K562 (cell line): Measurements from ENCODE around the gene PAXIP1. TPM values are rescaled to one million over a fixed set of nuclear protein-coding genes. Genes with fewer than 3 reads are reported as not detected.

Experiments used
- ATAC-seq: fragments of 200-7000 bp; cut with Tn5 transposase; 3 replicates; pipeline ENCODE4 v1.9.1; 2020; ENCODE audit warnings: moderate library complexity
- BruUV-seq: library from RNA; stranded (reverse); fragments of 400-500 nt; replicated peaks from 2 replicates; lab custom pipeline; 2021; lab: Mats Ljungman, UMichigan
- CTCF ChIA-PET: fragments of 300-600 bp; formaldehyde crosslinking; extraction: SDS; loops from one replicate; lab custom pipeline; 2021; ENCODE audit warnings: low intra/inter-chr PET ratio; lab: Yijun Ruan, JAX
- POLR2A ChIA-PET: fragments of 300-600, 350-650 bp; sonication (Branson Sonifier 250); formaldehyde crosslinking; extraction: SDS; loops from one replicate; lab custom pipeline; 2021; ENCODE audit warnings: antibody characterized with exemption, inconsistent platforms; lab: Yijun Ruan, JAX
- DNase-seq, 4 experiments: peaks; one replicate each; pipeline versions ENCODE4 v3.0.0 to v3.0.0-alpha.2; 2011 to 2018; ENCODE audit warnings: low spot score in 3 of 4, mixed read lengths in 3 of 4; ENCODE audit errors: extremely low read depth in 1 of 4
- FAIRE-seq: peaks from 2 replicates; lab custom pipeline; 2011; peaks lifted over from hg19 to GRCh38; lab: Jason Lieb, UNC
- H2AFZ ChIP-seq: 2 replicates; pipeline ENCODE4 v1.6.0; 2011; ENCODE audit warnings: low read depth, low read length, control low read depth, inconsistent platforms
- H3K27ac ChIP-seq: fragments of 200-600 bp; 3 replicates; pipeline ENCODE4 v1.8.0; 2011; ENCODE audit warnings: low read depth, mild to moderate bottlenecking, control low read depth, inconsistent platforms, low read length, moderate library complexity, mixed read lengths; ENCODE audit errors: extremely low read depth
- H3K27me3 ChIP-seq, 2 experiments: fragments of 300-600 bp in 1 of 2; 2 replicates in 1 of 2; 3 replicates in 1 of 2; pipeline versions ENCODE4 v1.6.0 to v1.8.0; 2011; ENCODE audit warnings: inconsistent platforms in 2 of 2, low read length in 2 of 2, mild to moderate bottlenecking in 1 of 2, mixed read lengths in 1 of 2, moderate library complexity in 1 of 2; ENCODE audit not compliant: control insufficient read depth in 2 of 2, insufficient read depth in 2 of 2
- H3K36me3 ChIP-seq: fragments of 300-600 bp; 3 replicates; pipeline ENCODE4 v1.8.0; 2011; ENCODE audit warnings: mild to moderate bottlenecking, low read length, inconsistent platforms; ENCODE audit not compliant: control insufficient read depth, insufficient read depth
- H3K4me1 ChIP-seq, 2 experiments: fragments of 200-600 bp in 1 of 2; replicated peaks in 1 of 2; 2 replicates in 1 of 2; 3 replicates in 1 of 2; pipeline versions ENCODE4 v1.5.1 to v1.8.0; 2011; ENCODE audit warnings: inconsistent platforms in 2 of 2, low read length in 2 of 2, mild to moderate bottlenecking in 1 of 2, mixed read lengths in 1 of 2, moderate library complexity in 1 of 2; ENCODE audit not compliant: control insufficient read depth in 2 of 2, insufficient read depth in 2 of 2
- H3K4me2 ChIP-seq: 2 replicates; pipeline ENCODE4 v1.6.1; 2011; ENCODE audit warnings: low read length, control low read depth, inconsistent platforms, mixed read lengths; ENCODE audit not compliant: insufficient read depth
- H3K4me3 ChIP-seq: fragments of 200-600 bp; sonication (generic), shearing (Covaris generic); 2 replicates; pipeline ENCODE4 v1.5.1; 2016; ENCODE audit warnings: control low read depth, inconsistent platforms
- H3K79me2 ChIP-seq: fragments of 200-600 bp; 3 replicates; pipeline ENCODE4 v1.8.0; 2011; ENCODE audit warnings: low read length, inconsistent platforms; ENCODE audit not compliant: control insufficient read depth, insufficient read depth
- H3K9ac ChIP-seq, 2 experiments: 2 replicates each; pipeline versions ENCODE4 v1.6.0 to v1.6.1; 2011; ENCODE audit warnings: low read depth in 2 of 2, low read length in 2 of 2, control low read depth in 1 of 2, inconsistent platforms in 1 of 2, mild to moderate bottlenecking in 1 of 2, mixed read lengths in 1 of 2; ENCODE audit not compliant: insufficient read depth in 1 of 2
- H3K9me1 ChIP-seq: one replicate; pipeline ENCODE4 v1.6.0; 2011; ENCODE audit warnings: inconsistent platforms, mild to moderate bottlenecking, low read length, moderate library complexity; ENCODE audit not compliant: control insufficient read depth, insufficient read depth
- H3K9me3 ChIP-seq: replicated peaks from 2 replicates; pipeline ENCODE4 v1.5.1; 2011; ENCODE audit warnings: low read depth, low read length, inconsistent platforms; ENCODE audit not compliant: control insufficient read depth, insufficient read depth
- H4K20me1 ChIP-seq: replicated peaks from 2 replicates; pipeline ENCODE4 v1.6.1; 2011; ENCODE audit warnings: low read length, inconsistent platforms, mixed read lengths; ENCODE audit not compliant: control insufficient read depth, insufficient read depth
- BMI1 ChIP-seq: fragments of 150-350 bp; IDR thresholded peaks from 2 replicates; pipeline ENCODE4 v1.6.1; 2014; ENCODE audit warnings: low read length
- BRD9 ChIP-seq: fragments of 450-650 bp; IDR thresholded peaks from 2 replicates; pipeline ENCODE4 v1.6.1; 2018; ENCODE audit warnings: low read depth; ENCODE audit not compliant: partially characterized antibody
- CEBPG ChIP-seq, 3 experiments: fragments of 200-800 bp in 1 of 3; sonication (Bioruptor generic) in 1 of 3; sonication (generic) in 1 of 3; formaldehyde crosslinking in 1 of 3; IDR thresholded peaks in 2 of 3; conservative IDR thresholded peaks in 1 of 3; 2 replicates each; pipeline versions ENCODE4 v1.6.1 to v1.8.0; 2016 to 2022; ENCODE audit warnings: missing compliant biosample characterization in 2 of 3, missing genetic modification characterization in 2 of 3, mild to moderate bottlenecking in 1 of 3, missing genetic modification reagents in 1 of 3
- CHD4 ChIP-seq: fragments of 200-600 bp; sonication (generic); IDR thresholded peaks from 3 replicates; pipeline ENCODE4 v1.6.1; 2012; ENCODE audit warnings: low read depth, mild to moderate bottlenecking, mixed read lengths, low read length, inconsistent platforms; ENCODE audit not compliant: insufficient read depth, insufficient replicate concordance, poor library complexity, severe bottlenecking
- HES1 ChIP-seq: fragments of 450-650 bp; IDR thresholded peaks from 2 replicates; pipeline ENCODE4 v1.6.1; 2016; ENCODE audit warnings: low read depth, mild to moderate bottlenecking, moderate library complexity
- ILK ChIP-seq: fragments of 450-650 bp; IDR thresholded peaks from 2 replicates; pipeline ENCODE4 v1.6.1; 2016; ENCODE audit warnings: missing genetic modification characterization, low read depth, mild to moderate bottlenecking, missing compliant biosample characterization, moderate library complexity, borderline replicate concordance
- MIER1 ChIP-seq: fragments of 450-650 bp; IDR thresholded peaks from 2 replicates; pipeline ENCODE4 v1.6.1; 2016; ENCODE audit warnings: antibody characterized with exemption, mild to moderate bottlenecking, low read depth
- NELFE ChIP-seq: IDR thresholded peaks from 2 replicates; pipeline ENCODE4 v1.6.1; 2011; ENCODE audit warnings: mild to moderate bottlenecking; ENCODE audit not compliant: insufficient read depth, insufficient read length
- RBM17 ChIP-seq: fragments of 200-400 bp; formaldehyde crosslinking; IDR thresholded peaks from 2 replicates; pipeline ENCODE4 v1.6.1; 2017; ENCODE audit warnings: low read depth, mild to moderate bottlenecking, low read length, borderline replicate concordance
- RCOR1 ChIP-seq, 2 experiments: IDR thresholded peaks; 2 replicates each; pipeline ENCODE4 v1.6.1; 2012; ENCODE audit warnings: low read depth in 2 of 2, low read length in 2 of 2, borderline replicate concordance in 1 of 2, improper control_type of control experiment in 1 of 2
- TEAD2 ChIP-seq: fragments of 450-650 bp; IDR thresholded peaks from 2 replicates; pipeline ENCODE4 v1.6.1; 2016; ENCODE audit warnings: missing genetic modification characterization, control low read depth, missing compliant biosample characterization
- ZNF717 ChIP-seq: fragments of 250-450 bp; sonication (Bioruptor Pico); IDR thresholded peaks from 2 replicates; pipeline ENCODE4 v1.5.0; 2021
- WGBS: fragments of 100-300 bp; shearing (Covaris generic); methylation state at CpG from one replicate; pipeline ENCODE4 v1.1.6; 2016; ENCODE audit warnings: low coverage, mixed read lengths; ENCODE audit not compliant: insufficient coverage; ENCODE audit errors: missing lambda C conversion rate; 5-methylcytosine and 5-hydroxymethylcytosine counted together
- in situ Hi-C: fragments of 300-500 bp; cut with MboI; formaldehyde crosslinking; loops from 4 replicates; pipeline ENCODE4 v1.15.0; 2018; ENCODE audit warnings: inconsistent platforms, mixed read lengths
- intact Hi-C: fragments of 100-400 bp; cut with micrococcal nuclease; formaldehyde crosslinking; loops from 2 replicates; pipeline ENCODE4 v1.14.2; 2022
- polyA plus RNA-seq, 8 experiments: library from polyadenylated mRNA; depleted of rRNA in 4 of 8; stranded (reverse) in 5 of 8; unstranded in 3 of 8; fragments of >200 nt; fragmentation: Nextera tagmentation in 2 of 8; fragmentation: Illumina TruSeq in 1 of 8; extraction: Ambion mirVana in 2 of 8; extraction: Trizol in 1 of 8; gene quantifications; 2 replicates each; pipeline versions ENCODE4 v1.2.1 to v1.2.3, GENCODE V29; 2011 to 2014; ENCODE audit warnings: inconsistent platforms in 1 of 8, missing spikeins in 1 of 8
- total RNA-seq, 7 experiments: library from RNA; depleted of rRNA in 6 of 7; stranded (reverse); fragments of >200 nt in 6 of 7; fragmentation: Illumina TruSeq in 2 of 7; extraction: Trizol in 2 of 7; gene quantifications; 2 replicates each; pipeline versions ENCODE4 v1.2.1 to v1.2.3, GENCODE V29; 2011 to 2021; ENCODE audit warnings: low replicate concordance in 1 of 7
- TF ChIP-seq, protein P1 (sequence below): fragments of 250-450 bp; sonication (Bioruptor Pico); IDR thresholded peaks from 2 replicates; pipeline ENCODE4 v1.4.0; 2020; ENCODE audit warnings: mild to moderate bottlenecking, moderate library complexity, borderline replicate concordance
- TF ChIP-seq, protein P2 (sequence below): fragments of 450-650 bp; formaldehyde crosslinking; IDR thresholded peaks from 2 replicates; pipeline ENCODE4 v1.4.0; 2020; ENCODE audit warnings: mild to moderate bottlenecking, moderate library complexity

Gene PAXIP1
- total and polyA plus RNA-seq, 9 of the 15 experiments (the other 6 are each of a cell fraction or from before 2014, with no cell fraction given), result 9.7 to 37.9 (median 28.4) TPM

- no peak for TF ChIP-seq TEAD2
- TF ChIP-seq HES1, result no peak
- TF ChIP-seq, protein P1, sequence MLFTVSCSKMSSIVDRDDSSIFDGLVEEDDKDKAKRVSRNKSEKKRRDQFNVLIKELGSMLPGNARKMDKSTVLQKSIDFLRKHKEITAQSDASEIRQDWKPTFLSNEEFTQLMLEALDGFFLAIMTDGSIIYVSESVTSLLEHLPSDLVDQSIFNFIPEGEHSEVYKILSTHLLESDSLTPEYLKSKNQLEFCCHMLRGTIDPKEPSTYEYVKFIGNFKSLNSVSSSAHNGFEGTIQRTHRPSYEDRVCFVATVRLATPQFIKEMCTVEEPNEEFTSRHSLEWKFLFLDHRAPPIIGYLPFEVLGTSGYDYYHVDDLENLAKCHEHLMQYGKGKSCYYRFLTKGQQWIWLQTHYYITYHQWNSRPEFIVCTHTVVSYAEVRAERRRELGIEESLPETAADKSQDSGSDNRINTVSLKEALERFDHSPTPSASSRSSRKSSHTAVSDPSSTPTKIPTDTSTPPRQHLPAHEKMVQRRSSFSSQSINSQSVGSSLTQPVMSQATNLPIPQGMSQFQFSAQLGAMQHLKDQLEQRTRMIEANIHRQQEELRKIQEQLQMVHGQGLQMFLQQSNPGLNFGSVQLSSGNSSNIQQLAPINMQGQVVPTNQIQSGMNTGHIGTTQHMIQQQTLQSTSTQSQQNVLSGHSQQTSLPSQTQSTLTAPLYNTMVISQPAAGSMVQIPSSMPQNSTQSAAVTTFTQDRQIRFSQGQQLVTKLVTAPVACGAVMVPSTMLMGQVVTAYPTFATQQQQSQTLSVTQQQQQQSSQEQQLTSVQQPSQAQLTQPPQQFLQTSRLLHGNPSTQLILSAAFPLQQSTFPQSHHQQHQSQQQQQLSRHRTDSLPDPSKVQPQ, result no peak
- no peak for TF ChIP-seq ZNF717 (CRISPR knock-in tag)
These were observed 83.3 kb downstream of the PAXIP1 start (continued) for GRCh38 chr7:154919344-154920225.

DNA sequence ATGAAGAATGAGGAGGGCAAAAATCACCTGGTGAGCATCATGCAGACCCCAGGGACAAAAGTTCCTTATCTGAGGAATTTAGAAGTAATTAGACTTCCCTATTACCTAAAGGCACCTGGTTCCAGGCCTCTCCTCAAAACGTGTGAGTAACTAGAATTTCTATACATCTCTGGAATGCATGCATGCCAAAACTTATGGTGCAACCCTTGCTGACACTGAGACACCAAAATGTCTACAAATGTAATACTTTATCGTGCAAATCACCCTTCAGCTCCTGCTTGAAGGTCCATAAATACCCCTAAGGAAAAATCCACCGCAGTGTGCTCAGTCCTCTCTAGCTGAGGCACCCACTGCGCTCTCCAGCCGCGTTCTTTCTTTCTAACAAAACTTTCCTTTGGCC, 84.2 kb downstream of the PAXIP1 start:
- Histone ChIP-seq H3K9me1 (no peaks in the 10 kb centered on the region), H3K9me3 (no peaks in the 10 kb centered on the region), H2AFZ (no peak overlapping the region), H3K4me3 (no peak overlapping the region), H3K27ac (no peak overlapping the region), H3K4me2 (no peak overlapping the region), H3K4me1 (peaks cover 0 to 14% of the 10 kb centered on the region in 2 experiments; a peak in 2 of 5 replicates), H3K36me3 (no peaks in the 10 kb centered on the region), H3K27me3 (peaks cover 30 to 63% of the 10 kb centered on the region in 2 experiments), H4K20me1 (no peaks in the 10 kb centered on the region), H3K9ac (no peak overlapping the region), H3K79me2 (no peaks in the 10 kb centered on the region)
- intact Hi-C loops (no loop called here), in situ Hi-C loops (no loop called here)
- FAIRE-seq, result no peak
- DNase-seq, result no peak
- BruUV-seq, result no TSS peak
- no peak for ATAC-seq
- ChIA-PET CTCF (no interaction called here), POLR2A (no interaction called here)
- WGBS, result 9% methylated on average over 6 of the region's 6 CpGs
- TF ChIP-seq BMI1 (no peak), RBM17 (no peak), CHD4 (no peak), BRD9 (no peak), NELFE (no peak), RCOR1 (IDR thresholded peaks at IDR 0.05; ENCODE audit: borderline replicate concordance in 1 of 2, low read depth in 2 of 2, low read length in 2 of 2) (no peak), MIER1 (no peak), CEBPG (CRISPR knock-in tag; IDR thresholded peaks at IDR 0.05) (no peak), CEBPG (tag; conservative IDR thresholded peaks at IDR 0.05 in 1 of 2, IDR thresholded peaks at IDR 0.05 in 1 of 2) (no peak), ILK (tag) (no peak)
- TF ChIP-seq, protein P2, sequence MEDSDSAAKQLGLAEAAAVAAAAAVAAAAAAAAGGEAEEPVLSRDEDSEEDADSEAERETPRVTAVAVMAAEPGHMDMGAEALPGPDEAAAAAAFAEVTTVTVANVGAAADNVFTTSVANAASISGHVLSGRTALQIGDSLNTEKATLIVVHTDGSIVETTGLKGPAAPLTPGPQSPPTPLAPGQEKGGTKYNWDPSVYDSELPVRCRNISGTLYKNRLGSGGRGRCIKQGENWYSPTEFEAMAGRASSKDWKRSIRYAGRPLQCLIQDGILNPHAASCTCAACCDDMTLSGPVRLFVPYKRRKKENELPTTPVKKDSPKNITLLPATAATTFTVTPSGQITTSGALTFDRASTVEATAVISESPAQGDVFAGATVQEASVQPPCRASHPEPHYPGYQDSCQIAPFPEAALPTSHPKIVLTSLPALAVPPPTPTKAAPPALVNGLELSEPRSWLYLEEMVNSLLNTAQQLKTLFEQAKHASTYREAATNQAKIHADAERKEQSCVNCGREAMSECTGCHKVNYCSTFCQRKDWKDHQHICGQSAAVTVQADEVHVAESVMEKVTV (CRISPR knock-in tag), result no peak
